ENCODE measurements around the gene LGI4. TPM values are rescaled to one million over a fixed set of nuclear protein-coding genes. Genes with fewer than 3 reads are reported as not detected.

LGI4 gene
- total RNA-seq, 1 donor from 2014 or later, result not detected

DNA sequence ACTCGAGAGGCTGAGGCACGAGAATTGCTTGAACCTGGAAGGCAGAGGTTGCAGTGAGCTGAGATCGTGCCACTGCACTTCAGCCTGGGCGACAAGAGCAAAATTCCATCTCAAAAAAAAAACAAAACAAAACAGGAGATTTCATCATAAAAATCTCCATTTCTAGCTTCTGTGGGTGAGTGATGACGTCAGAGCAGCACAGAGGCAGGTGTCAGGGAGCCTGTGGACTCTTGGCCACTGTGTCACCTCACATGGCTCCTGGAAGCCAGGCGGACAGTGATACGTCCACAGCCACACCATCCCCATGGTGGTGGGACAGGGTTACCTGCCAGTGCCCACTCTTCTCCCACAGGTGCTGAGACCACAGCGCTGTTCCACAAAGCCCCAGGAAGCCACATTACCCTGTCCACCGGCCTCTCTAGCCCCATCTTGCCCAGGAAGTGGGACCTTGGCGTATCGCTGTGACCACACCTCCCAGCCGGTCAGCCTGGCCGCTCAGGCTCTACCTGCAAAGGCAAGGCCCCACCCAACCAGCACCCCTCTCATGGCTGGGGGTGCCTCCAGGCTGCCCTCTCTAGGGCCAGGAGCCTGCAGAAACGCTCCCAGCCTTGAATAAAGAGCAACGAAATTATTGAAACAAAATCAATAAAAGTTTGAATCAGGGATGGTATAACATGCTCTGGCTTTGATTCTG, 21.7 kb downstream of the LGI4 start:
- no peak for DNase-seq
- H3K27ac Mint-ChIP-seq, result no peak overlapping the region
- ATAC-seq (ENCODE audit: low read depth), result no peak
- H3K4me1 Mint-ChIP-seq, result peaks cover 4% of the 10 kb centered on the region
- intact Hi-C loops (cut with micrococcal nuclease), result no loop called here
- CTCF ChIA-PET, result no interaction called here
- no peaks in the 10 kb centered on the region for H3K9me3 Mint-ChIP-seq
- TF ChIP-seq, protein P1, sequence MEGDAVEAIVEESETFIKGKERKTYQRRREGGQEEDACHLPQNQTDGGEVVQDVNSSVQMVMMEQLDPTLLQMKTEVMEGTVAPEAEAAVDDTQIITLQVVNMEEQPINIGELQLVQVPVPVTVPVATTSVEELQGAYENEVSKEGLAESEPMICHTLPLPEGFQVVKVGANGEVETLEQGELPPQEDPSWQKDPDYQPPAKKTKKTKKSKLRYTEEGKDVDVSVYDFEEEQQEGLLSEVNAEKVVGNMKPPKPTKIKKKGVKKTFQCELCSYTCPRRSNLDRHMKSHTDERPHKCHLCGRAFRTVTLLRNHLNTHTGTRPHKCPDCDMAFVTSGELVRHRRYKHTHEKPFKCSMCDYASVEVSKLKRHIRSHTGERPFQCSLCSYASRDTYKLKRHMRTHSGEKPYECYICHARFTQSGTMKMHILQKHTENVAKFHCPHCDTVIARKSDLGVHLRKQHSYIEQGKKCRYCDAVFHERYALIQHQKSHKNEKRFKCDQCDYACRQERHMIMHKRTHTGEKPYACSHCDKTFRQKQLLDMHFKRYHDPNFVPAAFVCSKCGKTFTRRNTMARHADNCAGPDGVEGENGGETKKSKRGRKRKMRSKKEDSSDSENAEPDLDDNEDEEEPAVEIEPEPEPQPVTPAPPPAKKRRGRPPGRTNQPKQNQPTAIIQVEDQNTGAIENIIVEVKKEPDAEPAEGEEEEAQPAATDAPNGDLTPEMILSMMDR (IDR thresholded peaks at IDR 0.05), result no peak
- POLR2A ChIA-PET, result no interaction called here
- H3K4me3 Mint-ChIP-seq, result no peak overlapping the region
- peaks cover 13% of the 10 kb centered on the region for H3K27me3 Mint-ChIP-seq
- H3K36me3 Mint-ChIP-seq (ENCODE audit: low read depth), result no peaks in the 10 kb centered on the region

DNA sequence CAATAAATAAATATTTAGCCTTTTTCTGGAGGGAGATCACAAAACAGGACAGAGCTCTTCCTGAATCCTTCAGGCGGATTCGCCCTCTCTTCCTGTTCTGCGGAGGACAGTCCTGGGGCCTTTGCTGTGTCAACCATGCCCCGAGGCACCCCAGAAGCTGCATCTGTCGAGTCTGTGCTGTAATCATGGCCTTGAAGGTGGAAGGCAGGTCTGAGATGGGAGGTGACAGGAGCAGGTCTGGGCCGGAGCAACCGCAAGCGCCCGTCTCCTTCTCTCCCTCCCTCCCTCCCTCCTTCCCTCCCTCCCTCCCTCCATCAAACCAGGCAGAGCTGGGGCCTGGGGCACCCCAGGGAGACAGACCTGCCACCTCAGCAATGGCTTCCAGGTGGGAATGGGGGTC, 23.9 kb downstream of the LGI4 start:
- POLR2A ChIA-PET, result no interaction called here
- CTCF ChIA-PET, result no interaction called here
- TF ChIP-seq, protein P1 (IDR thresholded peaks at IDR 0.05), result no peak
- H3K36me3 Mint-ChIP-seq (ENCODE audit: low read depth), result no peaks in the 10 kb centered on the region
- intact Hi-C loops (cut with micrococcal nuclease), result no loop called here
- ATAC-seq (ENCODE audit: low read depth) (no peak), DNase-seq (no peak)
- peaks cover 13% of the 10 kb centered on the region for H3K27me3 Mint-ChIP-seq
- no peak overlapping the region for H3K4me3 Mint-ChIP-seq
- H3K9me3 Mint-ChIP-seq, result no peaks in the 10 kb centered on the region
- H3K4me1 Mint-ChIP-seq, result peaks cover 4% of the 10 kb centered on the region
- H3K27ac Mint-ChIP-seq, result no peak overlapping the region

DNA sequence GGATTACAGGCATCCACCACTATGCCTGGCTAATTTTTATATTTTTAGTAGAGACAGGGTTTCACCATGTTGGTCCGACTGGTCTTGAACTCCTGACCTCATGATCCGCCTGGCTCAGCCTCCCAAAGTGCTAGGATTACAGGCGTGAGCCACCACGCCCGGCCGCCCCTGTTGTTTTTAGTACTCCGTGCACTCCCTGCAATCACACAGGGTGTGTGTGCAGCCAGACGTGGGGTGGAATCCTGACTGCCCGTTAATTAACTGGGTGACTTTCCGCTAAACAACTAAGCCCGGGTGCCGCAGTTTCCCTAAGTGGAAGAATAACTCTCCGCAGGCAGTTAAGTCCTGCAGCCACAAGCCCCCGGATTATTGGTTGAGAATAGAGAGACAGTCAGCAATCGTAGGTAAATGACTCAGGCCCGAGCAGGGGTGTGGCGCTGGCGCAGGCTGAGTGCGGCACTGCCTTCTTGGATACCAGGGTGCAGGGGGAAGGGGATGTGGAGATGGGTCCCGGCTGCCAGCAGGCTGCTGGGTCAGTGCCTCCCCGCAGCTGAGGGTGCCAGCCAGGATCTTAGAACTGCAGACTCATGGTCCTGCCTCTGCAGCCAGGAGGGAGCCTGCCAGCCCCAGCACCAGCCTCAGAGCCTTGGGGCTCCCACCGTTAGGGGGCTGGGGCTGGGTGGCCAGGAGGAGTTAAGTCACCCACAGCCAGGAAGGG, 25.3 kb downstream of the LGI4 start:
- TF ChIP-seq, protein P1 (IDR thresholded peaks at IDR 0.05), result no peak

DNA sequence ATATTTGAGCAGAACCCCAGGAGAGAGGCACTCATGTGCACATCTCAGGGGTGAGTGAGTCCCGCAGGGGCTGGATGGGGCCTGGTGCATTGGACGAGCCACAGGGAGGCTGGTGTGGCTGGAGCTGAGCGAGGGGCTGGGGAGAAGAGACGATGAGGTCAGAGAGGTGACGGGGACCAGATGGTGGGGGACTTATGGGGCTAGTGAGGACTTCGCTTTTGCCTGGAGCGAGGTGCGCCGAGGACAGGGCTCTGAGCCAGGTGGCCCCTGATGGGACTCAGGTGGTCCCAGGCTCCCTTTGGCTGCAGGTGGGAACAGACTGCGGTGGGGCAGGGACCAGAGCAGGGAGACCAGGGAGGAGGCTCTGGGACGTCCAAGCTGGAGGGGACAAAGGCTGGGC, 26.1 kb downstream of the LGI4 start:
- Mint-ChIP-seq H3K36me3 (ENCODE audit: low read depth) (no peaks in the 10 kb centered on the region), H3K27me3 (peaks cover 10% of the 10 kb centered on the region), H3K9me3 (no peaks in the 10 kb centered on the region), H3K4me3 (no peak overlapping the region), H3K4me1 (no peaks in the 10 kb centered on the region), H3K27ac (no peak overlapping the region)
- TF ChIP-seq, protein P1 (IDR thresholded peaks at IDR 0.05), result no peak
- ChIA-PET POLR2A (no interaction called here), CTCF (no interaction called here)
- intact Hi-C loops (cut with micrococcal nuclease), result no loop called here
- DNase-seq (no peak), ATAC-seq (ENCODE audit: low read depth) (no peak)

More for the DNA sequence above, 25.3 kb downstream of the LGI4 start:
- H3K4me1 Mint-ChIP-seq, result peaks cover 2% of the 10 kb centered on the region
- intact Hi-C loops (cut with micrococcal nuclease), result no loop called here
- no peak for DNase-seq
- no peak overlapping the region for H3K27ac Mint-ChIP-seq
- no peak overlapping the region for H3K4me3 Mint-ChIP-seq
- no peaks in the 10 kb centered on the region for H3K9me3 Mint-ChIP-seq
- CTCF ChIA-PET, result no interaction called here
- no peaks in the 10 kb centered on the region for H3K36me3 Mint-ChIP-seq (ENCODE audit: low read depth)
- POLR2A ChIA-PET, result no interaction called here
- peaks cover 10% of the 10 kb centered on the region for H3K27me3 Mint-ChIP-seq
- ATAC-seq (ENCODE audit: low read depth), result no peak

DNA sequence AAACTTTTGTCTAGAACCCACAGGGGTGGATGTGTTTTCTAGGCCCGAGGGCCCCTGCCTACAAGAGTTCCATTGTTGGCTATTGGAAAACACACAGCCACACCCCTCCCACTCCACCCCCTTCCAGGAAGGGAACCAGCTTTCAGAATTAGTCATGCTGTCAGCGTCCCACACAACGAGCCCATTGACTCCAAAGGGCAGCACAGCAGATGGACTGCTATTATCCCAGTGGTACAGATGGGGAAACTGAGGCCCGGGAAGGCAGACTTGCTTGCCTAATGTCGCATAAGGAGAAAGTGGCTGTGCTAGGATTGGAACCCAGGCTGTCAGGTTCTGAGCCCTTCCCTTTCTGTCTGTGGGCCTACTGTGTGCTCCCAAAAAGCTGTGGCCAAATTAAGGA, 27.3 kb downstream of the LGI4 start:
- intact Hi-C loops (cut with micrococcal nuclease), result no loop called here
- Mint-ChIP-seq H3K9me3 (no peaks in the 10 kb centered on the region), H3K27ac (no peak overlapping the region), H3K4me1 (no peaks in the 10 kb centered on the region), H3K27me3 (peaks cover 10% of the 10 kb centered on the region), H3K4me3 (no peak overlapping the region), H3K36me3 (ENCODE audit: low read depth) (no peaks in the 10 kb centered on the region)
- ChIA-PET POLR2A (no interaction called here), CTCF (no interaction called here)
- ATAC-seq (ENCODE audit: low read depth), result no peak
- DNase-seq, result no peak
- TF ChIP-seq, protein P1 (IDR thresholded peaks at IDR 0.05), result no peak

All from activated B cell treated with CpG ODN at 0.5 μM for 24 hours (primary cell).